GM19351 (cell line): ENCODE measurements around the gene SERPINH1.

Experiments
- ATAC-seq: cut with Tn5 transposase; IDR thresholded peaks from one replicate; pipeline ENCODE4 v1.9.1; 2021; ENCODE audit warnings: mild to moderate bottlenecking, moderate library complexity; ENCODE audit not compliant: unreplicated experiment

Gene SERPINH1

DNA sequence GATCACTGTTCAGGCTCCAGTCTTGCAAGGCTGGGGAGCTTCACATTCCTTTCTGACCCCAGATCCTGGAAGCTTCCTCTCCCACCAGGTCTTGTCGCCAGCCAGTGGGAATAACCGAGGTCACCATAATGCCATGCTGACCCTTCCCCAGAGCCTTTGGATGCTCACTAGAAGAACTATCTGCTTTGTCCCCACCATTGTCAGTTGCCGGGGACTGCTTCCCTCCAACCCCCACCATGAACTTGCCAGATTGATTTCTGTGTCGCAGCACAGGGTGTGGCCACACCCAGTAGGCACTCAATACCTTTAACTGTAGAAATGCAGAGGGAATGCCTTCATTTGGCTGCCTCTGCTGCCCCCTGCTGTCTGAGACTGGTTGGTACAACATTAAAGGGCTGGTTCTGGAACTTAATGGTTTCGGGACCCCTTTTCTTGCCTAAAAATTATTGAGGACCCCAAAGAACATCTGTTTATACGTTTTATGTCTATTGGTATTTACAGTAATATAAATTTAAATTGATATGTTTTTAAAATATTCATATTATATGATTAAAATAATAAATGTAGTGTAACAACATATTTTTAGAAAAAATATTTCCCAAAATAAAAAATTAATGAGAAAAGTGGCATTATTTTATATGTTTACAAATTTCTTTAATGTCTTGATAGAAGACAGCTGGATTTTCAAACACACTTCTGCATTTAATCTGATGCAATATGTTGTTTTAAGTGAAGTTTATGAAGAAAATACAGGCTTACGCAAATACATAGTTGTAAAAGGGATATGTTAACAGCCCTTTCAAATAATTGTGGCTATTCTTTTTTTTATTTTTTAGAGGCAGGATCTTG, 29.6 kb upstream of the SERPINH1 start:
- ATAC-seq = no peak

- ATAC-seq = no peak
These were observed 28.2 kb upstream of the SERPINH1 start for GRCh38 chr11:75533896-75534258.

DNA sequence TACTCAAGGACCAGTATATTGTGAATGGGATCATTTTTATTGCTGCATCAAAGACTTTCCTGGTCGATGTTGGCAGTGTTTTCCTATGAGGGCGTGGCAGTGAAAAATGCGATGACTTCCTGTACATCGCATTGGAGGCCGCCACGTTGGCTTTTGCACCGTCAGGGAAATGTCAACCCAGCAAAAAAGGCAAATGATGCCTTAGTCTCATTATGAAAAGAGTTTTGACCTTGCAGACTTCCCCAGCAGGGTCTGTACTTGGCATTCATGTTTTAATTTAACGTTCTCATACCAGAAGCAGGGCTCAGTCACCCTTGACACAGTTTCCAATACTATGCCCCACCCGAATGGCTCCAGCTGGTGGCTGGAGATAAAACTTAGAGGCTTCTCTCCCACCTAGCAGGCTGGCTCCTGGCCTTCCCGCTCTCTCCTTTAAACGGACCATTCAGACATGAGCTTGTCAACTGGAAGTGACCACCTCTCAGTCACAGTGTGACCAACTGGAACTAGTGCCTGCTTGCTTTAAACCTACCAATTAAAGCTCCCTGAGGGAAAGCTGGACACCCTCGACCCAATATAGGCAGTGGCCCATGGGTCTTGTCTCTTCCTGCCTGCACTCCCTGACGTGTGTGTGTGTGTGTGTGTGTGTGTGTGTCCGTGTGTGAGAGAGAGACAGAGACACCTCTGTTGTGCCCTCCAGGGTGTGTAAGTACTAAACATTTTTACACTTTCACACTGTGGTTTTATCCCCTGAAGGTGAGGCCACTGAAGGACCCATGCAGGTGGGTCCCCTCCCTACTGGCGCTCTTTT, 27.6 kb upstream of the SERPINH1 start:
- ATAC-seq = no peak

GRCh38 chr11:75535071-75535470, 27.0 kb upstream of the SERPINH1 start:
- no peak for ATAC-seq

DNA sequence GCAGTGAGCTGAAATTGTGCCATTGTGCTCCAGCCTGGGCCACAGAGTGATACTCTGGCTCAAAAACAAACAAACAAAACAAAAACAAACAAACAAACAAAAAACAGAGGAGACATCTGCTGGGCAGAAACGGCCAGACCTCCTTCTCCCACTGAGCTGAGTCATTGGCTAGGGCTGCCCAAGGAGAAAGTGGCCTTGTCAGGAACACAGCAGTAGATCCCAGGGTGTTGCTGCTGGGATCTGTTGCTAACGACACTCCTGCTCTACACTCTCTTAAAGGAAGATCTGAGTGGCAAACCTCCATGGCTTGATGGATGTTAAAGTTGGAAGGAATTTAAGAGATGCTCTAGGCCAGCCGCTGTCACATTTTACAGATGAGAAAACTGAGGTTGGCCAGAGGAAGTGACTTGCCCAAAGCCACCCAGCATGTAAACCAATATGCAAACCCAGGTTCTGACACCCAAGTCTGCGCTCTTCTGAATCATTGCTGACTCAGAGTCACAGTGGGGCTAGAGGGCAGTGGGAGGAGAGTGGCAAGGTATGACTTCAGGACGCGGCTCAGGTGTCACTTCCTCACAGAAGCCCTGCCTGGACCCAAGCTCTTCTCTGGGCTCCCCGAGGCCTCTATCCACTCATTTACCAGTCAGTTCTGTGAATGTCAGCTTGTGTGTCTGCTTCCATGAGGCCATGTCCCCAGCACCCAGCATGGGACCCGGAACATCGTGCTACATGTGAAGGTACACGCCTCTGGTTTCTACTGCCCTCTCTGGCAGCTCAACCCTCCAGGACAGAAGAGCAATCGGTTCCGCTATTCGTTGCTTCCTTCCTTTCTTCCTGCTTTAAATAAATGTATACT, 25.0 kb upstream of the SERPINH1 start:
- ATAC-seq = peak; percentile 93

DNA sequence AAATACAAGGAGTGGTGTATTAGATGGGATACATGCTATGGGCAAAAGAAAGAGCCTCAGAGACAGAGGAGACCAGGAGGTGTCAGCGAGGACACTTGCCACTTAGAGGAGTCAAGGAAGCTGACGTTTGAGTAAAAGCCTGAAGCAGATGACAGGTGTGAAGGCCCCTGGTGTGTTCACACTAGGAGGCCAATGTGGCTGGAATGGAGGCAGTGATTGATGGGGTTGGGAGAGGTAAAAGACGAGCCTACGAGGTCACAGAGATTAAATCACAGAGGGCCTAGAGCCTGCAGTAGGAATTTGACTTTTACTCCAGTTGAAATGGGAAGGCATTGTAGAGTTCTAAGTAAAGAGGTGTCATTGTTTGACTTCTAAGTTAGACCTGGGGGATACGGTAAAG, 24.3 kb upstream of the SERPINH1 start:
- no peak for ATAC-seq

DNA sequence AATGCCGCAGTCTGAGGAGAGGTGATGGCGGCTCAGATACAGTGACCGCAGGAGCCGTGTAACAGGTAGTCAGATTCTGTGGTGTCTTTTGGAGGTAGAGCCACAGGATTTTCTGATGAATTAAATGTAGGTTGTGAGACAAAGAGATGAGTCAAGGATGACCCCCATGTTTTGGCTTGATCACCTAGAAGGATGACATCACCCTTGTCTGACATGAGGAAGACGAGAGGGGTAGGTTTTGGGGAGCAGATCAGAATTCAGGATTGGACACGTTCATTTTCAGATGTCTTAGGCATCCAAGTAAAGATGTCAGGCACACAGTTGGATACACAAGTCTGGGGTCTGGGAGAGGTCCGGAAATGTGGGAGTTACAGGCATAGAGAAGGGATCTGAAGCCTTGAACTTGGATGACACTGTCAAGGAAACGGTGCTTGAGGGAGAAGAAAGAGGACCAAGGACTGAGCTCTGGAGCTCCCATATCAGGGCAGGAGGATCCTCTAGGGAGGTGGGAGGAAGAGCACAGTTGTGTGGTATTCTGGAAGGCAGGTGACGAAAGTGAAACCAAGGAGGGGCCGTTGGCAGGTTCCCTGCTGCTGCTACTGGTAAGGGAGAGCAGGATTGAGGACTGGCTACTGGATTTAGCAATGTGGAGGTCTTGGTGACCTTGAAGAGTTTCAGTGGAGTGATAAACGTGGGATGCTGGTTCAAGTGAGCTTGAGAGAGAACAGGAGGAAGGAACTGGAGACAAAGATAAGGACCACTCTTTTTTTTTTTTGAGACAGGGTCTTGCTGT, 23.7 kb upstream of the SERPINH1 start:
- no peak for ATAC-seq

GRCh38 chr11:75539459-75540334, 22.4 kb upstream of the SERPINH1 start:
- no peak for ATAC-seq

DNA sequence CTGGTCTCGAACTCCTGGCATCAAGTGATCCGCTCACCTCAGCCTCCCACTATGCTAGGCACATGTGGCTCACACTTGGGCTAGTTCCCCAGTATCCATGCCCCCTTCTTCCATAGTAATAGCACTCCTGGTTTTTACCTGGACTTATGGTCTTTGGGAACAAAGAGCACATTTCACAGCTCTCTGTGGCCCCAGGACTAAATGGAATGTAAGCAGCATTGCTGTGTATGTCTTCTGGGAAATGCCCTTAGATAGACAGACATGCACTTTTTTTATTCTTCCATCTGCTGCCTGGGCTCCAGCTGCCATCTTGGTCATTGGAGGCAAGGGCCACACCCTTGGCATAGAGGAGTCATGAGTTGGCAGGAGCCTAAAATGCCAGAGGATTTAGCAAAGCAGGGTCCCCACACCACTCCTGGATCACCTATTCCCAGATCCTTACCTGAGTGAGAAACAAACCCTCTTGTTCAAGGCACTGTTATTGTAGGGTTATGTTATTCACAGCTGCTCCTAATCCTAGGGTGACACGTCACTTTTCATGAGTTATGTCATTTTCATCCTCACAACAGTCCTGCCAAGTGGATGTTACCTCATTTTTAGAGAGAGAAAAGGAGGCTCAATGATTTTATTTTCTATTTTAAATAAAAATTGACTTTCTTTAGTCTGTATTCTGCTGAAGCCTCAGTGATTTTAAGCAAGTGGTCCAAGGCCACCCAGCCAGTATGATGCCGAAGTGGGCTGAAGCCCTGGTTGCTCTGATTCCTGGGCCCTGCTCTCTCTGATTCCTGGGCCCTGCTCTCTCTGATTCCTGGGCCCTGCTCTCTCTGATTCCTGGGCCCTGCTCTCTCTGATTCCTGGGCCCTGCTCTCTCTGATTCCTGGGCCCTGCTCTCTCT, 20.6 kb upstream of the SERPINH1 start:
- no peak for ATAC-seq

GRCh38 chr11:75542088-75542438, 20.0 kb upstream of the SERPINH1 start:
- no peak for ATAC-seq

DNA sequence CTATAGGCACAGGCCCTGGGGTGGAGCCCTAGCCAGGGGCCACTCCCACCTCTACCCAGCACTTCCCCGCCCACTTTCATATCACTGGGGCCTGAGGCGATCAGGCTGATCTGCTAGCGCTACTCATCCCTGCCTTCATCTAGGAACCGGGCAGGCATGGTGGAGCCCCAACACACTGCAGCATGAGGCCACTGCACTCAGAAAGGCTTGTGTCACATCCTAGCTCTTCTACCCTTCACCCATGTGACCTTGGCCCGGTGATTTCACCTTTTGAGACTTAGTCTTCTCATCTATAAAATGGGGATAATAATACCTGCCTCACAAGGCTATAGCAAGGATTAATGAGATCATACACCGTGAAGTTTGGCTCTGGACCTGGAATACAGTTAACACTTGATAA, 18.2 kb upstream of the SERPINH1 start:
- ATAC-seq = no peak

- ATAC-seq = no peak
These were observed 14.9 kb upstream of the SERPINH1 start for GRCh38 chr11:75547177-75547576.

- ATAC-seq = no peak
These were observed 14.4 kb upstream of the SERPINH1 start for GRCh38 chr11:75547617-75548058.

GRCh38 chr11:75548595-75549272, 13.3 kb upstream of the SERPINH1 start:
- ATAC-seq = no peak

DNA sequence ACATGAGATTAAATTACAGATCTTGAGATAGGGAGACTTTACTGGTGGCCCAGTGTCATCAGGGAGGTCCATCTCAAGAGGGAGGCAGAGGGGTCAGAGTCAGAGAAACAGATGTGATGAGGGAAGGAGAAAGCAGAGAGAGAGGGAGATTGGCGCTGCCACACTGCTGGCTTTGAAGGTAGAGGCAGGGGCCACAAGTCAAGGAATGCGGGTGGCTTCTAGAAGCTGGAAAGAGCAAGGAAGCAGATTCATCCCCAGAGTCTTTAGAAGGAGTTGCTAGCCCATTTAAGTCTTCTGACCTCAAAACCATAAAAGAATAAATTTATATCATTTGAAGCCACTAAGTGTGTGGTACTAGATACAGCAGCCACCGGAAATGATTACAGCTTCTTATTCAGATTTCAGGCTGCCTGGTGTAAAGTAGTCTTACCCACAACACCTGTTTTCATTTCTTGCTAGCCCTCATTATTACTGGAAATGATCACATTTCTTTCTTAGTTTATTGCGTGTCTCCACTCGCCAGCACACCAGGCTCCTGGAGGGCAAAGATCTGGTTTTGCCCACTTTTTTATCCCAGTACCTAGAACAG, 12.6 kb upstream of the SERPINH1 start:
- no peak for ATAC-seq

DNA sequence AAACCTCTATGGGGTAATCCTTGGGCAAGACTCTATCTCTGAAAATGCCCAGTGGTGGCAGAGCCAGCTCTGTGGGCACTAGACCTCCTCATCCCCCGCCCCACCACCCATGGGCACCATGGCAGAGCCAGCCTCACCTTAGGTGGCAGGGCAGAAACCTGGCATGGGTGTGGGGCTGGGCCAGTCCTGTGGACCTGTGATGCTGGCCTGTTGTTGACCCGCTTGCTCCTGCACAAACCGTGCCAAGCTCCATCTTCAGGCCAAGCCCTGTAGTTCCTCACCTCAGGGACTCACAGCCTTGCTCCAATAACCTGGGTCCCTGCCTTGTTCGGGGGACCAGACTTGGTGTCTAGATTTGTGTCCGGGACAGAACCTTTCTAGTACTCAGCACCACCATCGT, 8.9 kb upstream of the SERPINH1 start:
- ATAC-seq = no peak

GRCh38 chr11:75553889-75554257, 8.2 kb upstream of the SERPINH1 start:
- ATAC-seq = no peak
